LNCaP clone FGC (cell line): ENCODE results near the gene TAS2R41.

Source experiments
- DNase-seq: peaks from one replicate; pipeline ENCODE4 v3.0.0-alpha.2; 2011; ENCODE audit warnings: low read depth
- H3K4me3 ChIP-seq: 2 replicates; pipeline ENCODE4 v1.5.1; 2011; ENCODE audit warnings: mild to moderate bottlenecking, low read depth, low read length, control low read depth
- CTCF ChIP-seq: IDR thresholded peaks from 2 replicates; pipeline ENCODE4 v1.5.1; 2012; ENCODE audit warnings: mild to moderate bottlenecking; ENCODE audit not compliant: control insufficient read depth, insufficient read depth; ENCODE audit errors: extremely low read depth

Gene TAS2R41

GRCh38 chr7:143507534-143508055 lies 29.9 kb downstream of the TAS2R41 start:
- DNase-seq = no peak
- no peak for TF ChIP-seq CTCF
- no peak overlapping the region for H3K4me3 ChIP-seq

- no peak for DNase-seq
- H3K4me3 ChIP-seq = no peak overlapping the region
- no peak for TF ChIP-seq CTCF
These were observed 33.4 kb downstream of the TAS2R41 start for GRCh38 chr7:143510854-143511592.

- no peak overlapping the region for H3K4me3 ChIP-seq
- TF ChIP-seq CTCF = no peak
- DNase-seq = no peak
These were observed 33.9 kb downstream of the TAS2R41 start for GRCh38 chr7:143511593-143512047.

GRCh38 chr7:143512488-143513340 lies 35.0 kb downstream of the TAS2R41 start:
- no peak overlapping the region for H3K4me3 ChIP-seq
- DNase-seq = no peak
- no peak for TF ChIP-seq CTCF

- H3K4me3 ChIP-seq = no peak overlapping the region
- DNase-seq = no peak
- TF ChIP-seq CTCF = no peak
These were observed 36.8 kb downstream of the TAS2R41 start for GRCh38 chr7:143514487-143514886.

- H3K4me3 ChIP-seq = no peak overlapping the region
- no peak for TF ChIP-seq CTCF
- no peak for DNase-seq
These were observed 37.5 kb downstream of the TAS2R41 start for GRCh38 chr7:143514995-143515735.
